Measurements from ENCODE around the gene RHOBTB1.

Gene RHOBTB1

DNA sequence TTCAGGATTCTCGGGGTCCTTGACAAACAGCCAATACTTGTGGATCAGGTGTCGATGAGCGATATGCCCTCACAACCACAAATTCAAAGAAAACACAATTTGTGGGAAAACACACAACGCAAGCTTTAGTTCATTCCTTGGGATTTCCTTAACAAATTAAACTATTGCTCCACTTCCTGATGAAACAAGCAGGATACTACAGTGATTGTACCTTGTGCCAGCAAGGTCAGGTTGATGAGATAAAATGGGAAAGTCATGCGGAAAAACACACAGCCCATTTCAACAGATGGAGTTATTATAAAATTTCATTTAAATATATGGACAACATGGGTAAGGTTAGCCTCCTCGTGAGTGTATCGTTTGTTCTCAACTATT lies 8.8 kb upstream of the RHOBTB1 start:
- no peak overlapping the region for H3K4ac ChIP-seq (ENCODE audit: low read length)
- H3K4me2 ChIP-seq (ENCODE audit: insufficient read depth, low read length, poor library complexity, severe bottlenecking), result no peak overlapping the region
- H2BK120ac ChIP-seq (ENCODE audit: low read depth, low read length), result no peak overlapping the region
- H3K9ac ChIP-seq (ENCODE audit: low read depth, low read length, poor library complexity), result no peak overlapping the region
- no peak overlapping the region for H4K91ac ChIP-seq (ENCODE audit: low read depth, low read length, poor library complexity)
- H3K23ac ChIP-seq (ENCODE audit: low read depth, low read length, poor library complexity), result no peak overlapping the region
- no peak overlapping the region for H3K4me3 ChIP-seq (ENCODE audit: low read length in 2 of 2)
- no peaks in the 10 kb centered on the region for H3K4me1 ChIP-seq (ENCODE audit: control insufficient read depth in 2 of 2, insufficient read depth in 1 of 2, low read depth in 1 of 2, low read length in 2 of 2)
- no peak overlapping the region for H3K18ac ChIP-seq (ENCODE audit: low read length)
- H3K27ac ChIP-seq (replicated peaks; ENCODE audit: low read length), result no peak overlapping the region
- H3K36me3 ChIP-seq (replicated peaks in 1 of 2; ENCODE audit: control insufficient read depth in 2 of 2, insufficient read depth in 2 of 2, low read length in 2 of 2), result no peaks in the 10 kb centered on the region
- H2AK5ac ChIP-seq (ENCODE audit: low read depth, low read length), result no peak overlapping the region
- H2BK12ac ChIP-seq (ENCODE audit: low read length), result no peak overlapping the region
- WGBS, 2 donors (ENCODE audit: extremely low coverage in 2 of 2, insufficient read length in 2 of 2, insufficient replicate concordance in 1 of 2), result no CpG with 5 or more reads among the region's 7 CpGs
- no peak for DNase-seq (ENCODE audit: low spot score)
- H3K14ac ChIP-seq (ENCODE audit: low read length), result no peak overlapping the region
- no peaks in the 10 kb centered on the region for H3K79me1 ChIP-seq (ENCODE audit: low read depth, low read length)
- no peaks in the 10 kb centered on the region for H3K9me3 ChIP-seq (replicated peaks in 1 of 2; ENCODE audit: control insufficient read depth in 2 of 2, insufficient read depth in 1 of 2, low read depth in 1 of 2, low read length in 2 of 2)
- H2AFZ ChIP-seq (ENCODE audit: low read length), result no peak overlapping the region
- H3K27me3 ChIP-seq (ENCODE audit: control insufficient read depth in 3 of 3, insufficient read depth in 3 of 3, low read depth in 1 of 3, low read length in 3 of 3), result no peaks in the 10 kb centered on the region
- no peak overlapping the region for H2BK15ac ChIP-seq (ENCODE audit: low read length)
- H4K8ac ChIP-seq (ENCODE audit: low read depth, low read length), result no peak overlapping the region
- H2BK5ac ChIP-seq (ENCODE audit: low read length), result no peak overlapping the region

DNA sequence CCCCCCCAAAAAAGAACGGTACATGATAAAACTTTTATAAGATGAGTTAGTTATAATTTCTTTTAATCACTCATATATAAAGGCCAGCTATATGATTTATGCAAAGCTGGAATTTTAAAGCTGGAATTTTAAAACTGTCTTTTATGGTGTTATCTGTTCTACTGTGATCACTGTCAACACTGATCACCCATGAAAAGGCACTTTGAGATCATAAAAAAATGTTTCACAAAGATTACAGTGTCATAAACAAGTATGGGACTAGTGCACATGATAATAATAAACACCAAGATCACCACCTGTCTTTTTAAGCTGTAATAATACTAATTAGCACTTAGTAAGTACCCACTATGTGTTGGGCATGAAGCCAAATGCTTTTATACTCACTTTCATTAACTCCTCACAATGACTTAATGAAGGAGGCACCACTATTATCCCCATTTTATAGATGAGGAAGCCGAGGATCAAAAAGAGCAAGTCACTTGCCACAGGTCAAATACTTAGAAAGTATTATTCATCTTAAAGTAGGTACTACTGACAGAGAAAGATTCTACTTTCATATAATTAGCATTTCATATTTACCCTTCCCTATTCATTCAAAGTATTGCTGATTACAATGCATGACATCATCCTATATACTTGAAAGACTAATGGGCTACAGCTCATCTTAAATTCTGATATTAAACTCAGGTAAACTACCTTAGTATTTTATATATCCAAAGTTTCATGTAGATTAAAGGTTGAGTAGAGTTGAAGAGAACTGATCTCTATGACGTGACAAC lies 8.3 kb upstream of the RHOBTB1 start:
- Histone ChIP-seq H3K27ac (replicated peaks; ENCODE audit: low read length) (no peak overlapping the region), H3K27me3 (ENCODE audit: control insufficient read depth in 3 of 3, insufficient read depth in 3 of 3, low read depth in 1 of 3, low read length in 3 of 3) (no peaks in the 10 kb centered on the region), H3K36me3 (replicated peaks in 1 of 2; ENCODE audit: control insufficient read depth in 2 of 2, insufficient read depth in 2 of 2, low read length in 2 of 2) (no peaks in the 10 kb centered on the region), H3K79me1 (ENCODE audit: low read depth, low read length) (no peaks in the 10 kb centered on the region), H2BK12ac (ENCODE audit: low read length) (no peak overlapping the region), H3K4me3 (ENCODE audit: low read length in 2 of 2) (no peak overlapping the region), H2BK120ac (ENCODE audit: low read depth, low read length) (no peak overlapping the region), H3K4me1 (ENCODE audit: control insufficient read depth in 2 of 2, insufficient read depth in 1 of 2, low read depth in 1 of 2, low read length in 2 of 2) (no peaks in the 10 kb centered on the region), H3K18ac (ENCODE audit: low read length) (no peak overlapping the region), H3K14ac (ENCODE audit: low read length) (no peak overlapping the region), H3K4me2 (ENCODE audit: insufficient read depth, low read length, poor library complexity, severe bottlenecking) (no peak overlapping the region), H2BK5ac (ENCODE audit: low read length) (no peak overlapping the region), H3K23ac (ENCODE audit: low read depth, low read length, poor library complexity) (no peak overlapping the region), H2AFZ (ENCODE audit: low read length) (no peak overlapping the region), H4K91ac (ENCODE audit: low read depth, low read length, poor library complexity) (no peak overlapping the region), H3K4ac (ENCODE audit: low read length) (no peak overlapping the region), H4K8ac (ENCODE audit: low read depth, low read length) (no peak overlapping the region), H3K9me3 (replicated peaks in 1 of 2; ENCODE audit: control insufficient read depth in 2 of 2, insufficient read depth in 1 of 2, low read depth in 1 of 2, low read length in 2 of 2) (no peaks in the 10 kb centered on the region), H2AK5ac (ENCODE audit: low read depth, low read length) (no peak overlapping the region), H2BK15ac (ENCODE audit: low read length) (no peak overlapping the region), H3K9ac (ENCODE audit: low read depth, low read length, poor library complexity) (no peak overlapping the region)
- WGBS, 2 donors (ENCODE audit: extremely low coverage in 2 of 2, insufficient read length in 2 of 2, insufficient replicate concordance in 1 of 2), result no CpG with 5 or more reads among the region's 3 CpGs
- no peak for DNase-seq (ENCODE audit: low spot score)

DNA sequence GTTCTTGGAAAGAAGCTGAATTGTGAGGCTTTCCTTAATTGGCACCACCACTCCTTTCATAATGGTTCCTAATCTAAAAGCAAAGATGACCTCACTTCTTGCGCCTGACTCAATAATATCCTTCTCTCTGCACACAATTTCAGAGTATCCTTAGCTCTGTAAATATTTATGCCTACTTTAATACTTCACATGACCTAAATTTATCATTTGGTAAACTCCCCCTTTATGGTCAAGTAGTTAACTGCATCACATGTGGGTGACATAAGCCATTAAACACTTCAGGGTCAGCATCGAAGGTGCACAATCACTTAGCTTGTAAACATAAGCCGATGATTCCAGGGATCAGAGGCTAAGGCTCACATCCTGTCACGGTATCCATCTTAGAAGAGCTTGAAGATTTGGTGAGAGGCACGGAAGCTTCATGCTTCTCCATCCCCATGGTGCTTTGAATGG lies 7.3 kb upstream of the RHOBTB1 start:
- no peak overlapping the region for H3K14ac ChIP-seq (ENCODE audit: low read length)
- H3K9me3 ChIP-seq (replicated peaks in 1 of 2; ENCODE audit: control insufficient read depth in 2 of 2, insufficient read depth in 1 of 2, low read depth in 1 of 2, low read length in 2 of 2), result no peaks in the 10 kb centered on the region
- no peak overlapping the region for H2AK5ac ChIP-seq (ENCODE audit: low read depth, low read length)
- H2BK5ac ChIP-seq (ENCODE audit: low read length), result no peak overlapping the region
- no peak overlapping the region for H3K4ac ChIP-seq (ENCODE audit: low read length)
- H3K4me1 ChIP-seq (ENCODE audit: control insufficient read depth in 2 of 2, insufficient read depth in 1 of 2, low read depth in 1 of 2, low read length in 2 of 2), result no peaks in the 10 kb centered on the region
- H3K18ac ChIP-seq (ENCODE audit: low read length), result no peak overlapping the region
- no peak overlapping the region for H3K27ac ChIP-seq (replicated peaks; ENCODE audit: low read length)
- H2BK12ac ChIP-seq (ENCODE audit: low read length), result no peak overlapping the region
- no peak overlapping the region for H4K91ac ChIP-seq (ENCODE audit: low read depth, low read length, poor library complexity)
- H3K23ac ChIP-seq (ENCODE audit: low read depth, low read length, poor library complexity), result no peak overlapping the region
- DNase-seq (ENCODE audit: low spot score), result no peak
- H3K4me3 ChIP-seq (ENCODE audit: low read length in 2 of 2), result no peak overlapping the region
- no peak overlapping the region for H4K8ac ChIP-seq (ENCODE audit: low read depth, low read length)
- no peaks in the 10 kb centered on the region for H3K79me1 ChIP-seq (ENCODE audit: low read depth, low read length)
- H2BK15ac ChIP-seq (ENCODE audit: low read length), result no peak overlapping the region
- no peak overlapping the region for H3K4me2 ChIP-seq (ENCODE audit: insufficient read depth, low read length, poor library complexity, severe bottlenecking)
- no peak overlapping the region for H2BK120ac ChIP-seq (ENCODE audit: low read depth, low read length)
- no peaks in the 10 kb centered on the region for H3K36me3 ChIP-seq (replicated peaks in 1 of 2; ENCODE audit: control insufficient read depth in 2 of 2, insufficient read depth in 2 of 2, low read length in 2 of 2)
- no peaks in the 10 kb centered on the region for H3K27me3 ChIP-seq (ENCODE audit: control insufficient read depth in 3 of 3, insufficient read depth in 3 of 3, low read depth in 1 of 3, low read length in 3 of 3)
- H2AFZ ChIP-seq (ENCODE audit: low read length), result no peak overlapping the region
- no CpG with 5 or more reads among the region's 5 CpGs for WGBS, 2 donors (ENCODE audit: extremely low coverage in 2 of 2, insufficient read length in 2 of 2, insufficient replicate concordance in 1 of 2)
- H3K9ac ChIP-seq (ENCODE audit: low read depth, low read length, poor library complexity), result no peak overlapping the region

DNA sequence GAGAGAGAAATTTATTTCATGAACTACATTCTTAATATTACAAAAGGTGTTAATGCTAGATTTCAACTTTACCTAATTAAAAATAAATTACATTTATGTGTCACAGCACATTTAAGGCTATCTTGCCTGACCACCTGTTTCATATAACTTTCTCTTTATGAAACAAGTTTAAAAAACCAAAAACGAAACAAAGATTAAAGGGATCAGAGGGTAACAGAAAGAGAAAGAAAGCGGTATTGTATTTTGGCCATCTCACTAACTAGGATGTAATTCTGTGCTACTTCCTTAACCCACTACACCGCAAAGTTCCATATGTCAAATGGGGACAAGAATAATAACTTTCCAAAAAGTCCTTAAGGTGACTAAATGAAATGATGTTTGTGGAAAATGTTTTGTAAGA lies 6.3 kb upstream of the RHOBTB1 start:
- H3K36me3 ChIP-seq (replicated peaks in 1 of 2; ENCODE audit: control insufficient read depth in 2 of 2, insufficient read depth in 2 of 2, low read length in 2 of 2), result no peaks in the 10 kb centered on the region
- H3K4me2 ChIP-seq (ENCODE audit: insufficient read depth, low read length, poor library complexity, severe bottlenecking), result no peak overlapping the region
- no peaks in the 10 kb centered on the region for H3K4me1 ChIP-seq (ENCODE audit: control insufficient read depth in 2 of 2, insufficient read depth in 1 of 2, low read depth in 1 of 2, low read length in 2 of 2)
- H2BK5ac ChIP-seq (ENCODE audit: low read length), result no peak overlapping the region
- no peak overlapping the region for H3K23ac ChIP-seq (ENCODE audit: low read depth, low read length, poor library complexity)
- no peak overlapping the region for H3K9ac ChIP-seq (ENCODE audit: low read depth, low read length, poor library complexity)
- H2BK12ac ChIP-seq (ENCODE audit: low read length), result no peak overlapping the region
- no peak overlapping the region for H4K8ac ChIP-seq (ENCODE audit: low read depth, low read length)
- H3K27me3 ChIP-seq (ENCODE audit: control insufficient read depth in 3 of 3, insufficient read depth in 3 of 3, low read depth in 1 of 3, low read length in 3 of 3), result no peaks in the 10 kb centered on the region
- H2AK5ac ChIP-seq (ENCODE audit: low read depth, low read length), result no peak overlapping the region
- no peak overlapping the region for H4K91ac ChIP-seq (ENCODE audit: low read depth, low read length, poor library complexity)
- DNase-seq (ENCODE audit: low spot score), result no peak
- no peak overlapping the region for H3K18ac ChIP-seq (ENCODE audit: low read length)
- no peaks in the 10 kb centered on the region for H3K79me1 ChIP-seq (ENCODE audit: low read depth, low read length)
- no peak overlapping the region for H2AFZ ChIP-seq (ENCODE audit: low read length)
- no peak overlapping the region for H3K4me3 ChIP-seq (ENCODE audit: low read length in 2 of 2)
- H3K14ac ChIP-seq (ENCODE audit: low read length), result no peak overlapping the region
- H3K9me3 ChIP-seq (replicated peaks in 1 of 2; ENCODE audit: control insufficient read depth in 2 of 2, insufficient read depth in 1 of 2, low read depth in 1 of 2, low read length in 2 of 2), result no peaks in the 10 kb centered on the region
- H2BK120ac ChIP-seq (ENCODE audit: low read depth, low read length), result no peak overlapping the region
- no CpG with 5 or more reads among the region's 3 CpGs for WGBS, 2 donors (ENCODE audit: extremely low coverage in 2 of 2, insufficient read length in 2 of 2, insufficient replicate concordance in 1 of 2)
- H2BK15ac ChIP-seq (ENCODE audit: low read length), result no peak overlapping the region
- no peak overlapping the region for H3K27ac ChIP-seq (replicated peaks; ENCODE audit: low read length)
- no peak overlapping the region for H3K4ac ChIP-seq (ENCODE audit: low read length)

Data from neuronal stem cell (in vitro differentiated cells).